K562 (cell line): ENCODE data around the gene SPIB. TPM values are rescaled to one million over a fixed set of nuclear protein-coding genes. Genes with fewer than 3 reads are reported as not detected.
A peak's percentile ranks its signal among the peaks of the same experiment; 100 is the strongest.

Experiments
- ATAC-seq: fragments of 200-7000 bp; cut with Tn5 transposase; 3 replicates; pipeline ENCODE4 v1.9.1; 2020; ENCODE audit warnings: moderate library complexity
- BruUV-seq: library from RNA; stranded (reverse); fragments of 400-500 nt; replicated peaks from 2 replicates; lab custom pipeline; 2021; lab: Mats Ljungman, UMichigan
- CTCF ChIA-PET: fragments of 300-600 bp; formaldehyde crosslinking; extraction: SDS; loops from one replicate; lab custom pipeline; 2021; ENCODE audit warnings: low intra/inter-chr PET ratio; lab: Yijun Ruan, JAX
- POLR2A ChIA-PET: fragments of 300-600, 350-650 bp; sonication (Branson Sonifier 250); formaldehyde crosslinking; extraction: SDS; loops from one replicate; lab custom pipeline; 2021; ENCODE audit warnings: antibody characterized with exemption, inconsistent platforms; lab: Yijun Ruan, JAX
- DNase-seq, 4 experiments: peaks; one replicate each; pipeline versions ENCODE4 v3.0.0 to v3.0.0-alpha.2; 2011 to 2018; ENCODE audit warnings: low spot score in 3 of 4, mixed read lengths in 3 of 4; ENCODE audit errors: extremely low read depth in 1 of 4
- FAIRE-seq: peaks from 2 replicates; lab custom pipeline; 2011; peaks lifted over from hg19 to GRCh38; lab: Jason Lieb, UNC
- H2AFZ ChIP-seq: 2 replicates; pipeline ENCODE4 v1.6.0; 2011; ENCODE audit warnings: low read depth, low read length, control low read depth, inconsistent platforms
- H3K27ac ChIP-seq: fragments of 200-600 bp; 3 replicates; pipeline ENCODE4 v1.8.0; 2011; ENCODE audit warnings: low read depth, mild to moderate bottlenecking, control low read depth, inconsistent platforms, low read length, moderate library complexity, mixed read lengths; ENCODE audit errors: extremely low read depth
- H3K27me3 ChIP-seq, 2 experiments: fragments of 300-600 bp in 1 of 2; 2 replicates in 1 of 2; 3 replicates in 1 of 2; pipeline versions ENCODE4 v1.6.0 to v1.8.0; 2011; ENCODE audit warnings: inconsistent platforms in 2 of 2, low read length in 2 of 2, mild to moderate bottlenecking in 1 of 2, mixed read lengths in 1 of 2, moderate library complexity in 1 of 2; ENCODE audit not compliant: control insufficient read depth in 2 of 2, insufficient read depth in 2 of 2
- H3K36me3 ChIP-seq: fragments of 300-600 bp; 3 replicates; pipeline ENCODE4 v1.8.0; 2011; ENCODE audit warnings: mild to moderate bottlenecking, low read length, inconsistent platforms; ENCODE audit not compliant: control insufficient read depth, insufficient read depth
- H3K4me1 ChIP-seq, 2 experiments: fragments of 200-600 bp in 1 of 2; replicated peaks in 1 of 2; 2 replicates in 1 of 2; 3 replicates in 1 of 2; pipeline versions ENCODE4 v1.5.1 to v1.8.0; 2011; ENCODE audit warnings: inconsistent platforms in 2 of 2, low read length in 2 of 2, mild to moderate bottlenecking in 1 of 2, mixed read lengths in 1 of 2, moderate library complexity in 1 of 2; ENCODE audit not compliant: control insufficient read depth in 2 of 2, insufficient read depth in 2 of 2
- H3K4me2 ChIP-seq: 2 replicates; pipeline ENCODE4 v1.6.1; 2011; ENCODE audit warnings: low read length, control low read depth, inconsistent platforms, mixed read lengths; ENCODE audit not compliant: insufficient read depth
- H3K4me3 ChIP-seq: fragments of 200-600 bp; sonication (generic), shearing (Covaris generic); 2 replicates; pipeline ENCODE4 v1.5.1; 2016; ENCODE audit warnings: control low read depth, inconsistent platforms
- H3K79me2 ChIP-seq: fragments of 200-600 bp; 3 replicates; pipeline ENCODE4 v1.8.0; 2011; ENCODE audit warnings: low read length, inconsistent platforms; ENCODE audit not compliant: control insufficient read depth, insufficient read depth
- H3K9ac ChIP-seq, 2 experiments: 2 replicates each; pipeline versions ENCODE4 v1.6.0 to v1.6.1; 2011; ENCODE audit warnings: low read depth in 2 of 2, low read length in 2 of 2, control low read depth in 1 of 2, inconsistent platforms in 1 of 2, mild to moderate bottlenecking in 1 of 2, mixed read lengths in 1 of 2; ENCODE audit not compliant: insufficient read depth in 1 of 2
- H3K9me1 ChIP-seq: one replicate; pipeline ENCODE4 v1.6.0; 2011; ENCODE audit warnings: inconsistent platforms, mild to moderate bottlenecking, low read length, moderate library complexity; ENCODE audit not compliant: control insufficient read depth, insufficient read depth
- H3K9me3 ChIP-seq: replicated peaks from 2 replicates; pipeline ENCODE4 v1.5.1; 2011; ENCODE audit warnings: low read depth, low read length, inconsistent platforms; ENCODE audit not compliant: control insufficient read depth, insufficient read depth
- H4K20me1 ChIP-seq: replicated peaks from 2 replicates; pipeline ENCODE4 v1.6.1; 2011; ENCODE audit warnings: low read length, inconsistent platforms, mixed read lengths; ENCODE audit not compliant: control insufficient read depth, insufficient read depth
- ATF1 ChIP-seq, 2 experiments: fragments of 450-650 bp in 1 of 2; IDR thresholded peaks; 2 replicates each; pipeline ENCODE4 v1.6.1; 2016; ENCODE audit warnings: missing compliant biosample characterization in 1 of 2, missing genetic modification characterization in 1 of 2
- BACH1 ChIP-seq: fragments of 200-800 bp; sonication (Bioruptor generic); IDR thresholded peaks from 2 replicates; pipeline ENCODE4 v1.6.1; 2016; ENCODE audit warnings: missing genetic modification characterization, missing compliant biosample characterization
- CBFA2T2 ChIP-seq: fragments of 450-650 bp; conservative IDR thresholded peaks from 2 replicates; pipeline ENCODE4 v1.6.1; 2017; ENCODE audit warnings: mild to moderate bottlenecking
- CHD2 ChIP-seq: IDR thresholded peaks from 2 replicates; pipeline ENCODE4 v1.6.1; 2011; ENCODE audit warnings: low read depth, low read length
- DPF2 ChIP-seq: fragments of 450-650 bp; IDR thresholded peaks from 2 replicates; pipeline ENCODE4 v1.6.1; 2016
- MCM2 ChIP-seq: fragments of 450-650 bp; IDR thresholded peaks from 2 replicates; pipeline ENCODE4 v1.6.1; 2017; ENCODE audit warnings: low read depth, mild to moderate bottlenecking
- NBN ChIP-seq: fragments of 450-650 bp; IDR thresholded peaks from 2 replicates; pipeline ENCODE4 v1.6.1; 2016; ENCODE audit warnings: low read depth, mild to moderate bottlenecking
- NFIC ChIP-seq: fragments of 450-650 bp; IDR thresholded peaks from 2 replicates; pipeline ENCODE4 v1.6.1; 2017; ENCODE audit warnings: mild to moderate bottlenecking, inconsistent platforms
- PCBP1 ChIP-seq: fragments of 200-400 bp; formaldehyde crosslinking; IDR thresholded peaks from 2 replicates; pipeline ENCODE4 v1.6.1; 2018; ENCODE audit warnings: mild to moderate bottlenecking, low read depth, low read length; ENCODE audit not compliant: poor library complexity, severe bottlenecking
- RBM25 ChIP-seq: fragments of 200-400 bp; formaldehyde crosslinking; IDR thresholded peaks from 2 replicates; pipeline ENCODE4 v1.6.1; 2018; ENCODE audit warnings: low read length, low read depth, moderate library complexity; ENCODE audit not compliant: severe bottlenecking
- ZFX ChIP-seq: sonication (generic); formaldehyde crosslinking; IDR thresholded peaks from 2 replicates; pipeline ENCODE4 v1.8.0; 2022; ENCODE audit warnings: mild to moderate bottlenecking, missing genetic modification reagents, moderate library complexity
- ZNF143 ChIP-seq: sonication (generic); formaldehyde crosslinking; IDR thresholded peaks from 2 replicates; pipeline ENCODE4 v1.9.0; 2022; ENCODE audit warnings: mild to moderate bottlenecking, missing genetic modification reagents
- ZNF174 ChIP-seq: fragments of 250-450 bp; sonication (Bioruptor Pico); IDR thresholded peaks from 2 replicates; pipeline ENCODE4 v1.4.0; 2020; ENCODE audit warnings: mild to moderate bottlenecking
- ZNF224 ChIP-seq: sonication (generic); formaldehyde crosslinking; IDR thresholded peaks from 2 replicates; pipeline ENCODE4 v1.8.0; 2022; ENCODE audit warnings: mild to moderate bottlenecking, missing genetic modification reagents
- ZNF436 ChIP-seq: fragments of 250-450, 450-650 bp; sonication (Bioruptor Pico); formaldehyde crosslinking; IDR thresholded peaks from 2 replicates; pipeline ENCODE4 v1.7.0; 2020; ENCODE audit warnings: mild to moderate bottlenecking
- ZNF707 ChIP-seq: fragments of 250-450 bp; sonication (Bioruptor Pico); conservative IDR thresholded peaks from 2 replicates; pipeline ENCODE4 v1.8.0; 2022; ENCODE audit warnings: inconsistent platforms, mild to moderate bottlenecking, moderate library complexity
- WGBS: fragments of 100-300 bp; shearing (Covaris generic); methylation state at CpG from one replicate; pipeline ENCODE4 v1.1.6; 2016; ENCODE audit warnings: low coverage, mixed read lengths; ENCODE audit not compliant: insufficient coverage; ENCODE audit errors: missing lambda C conversion rate; 5-methylcytosine and 5-hydroxymethylcytosine counted together
- in situ Hi-C: fragments of 300-500 bp; cut with MboI; formaldehyde crosslinking; loops from 4 replicates; pipeline ENCODE4 v1.15.0; 2018; ENCODE audit warnings: inconsistent platforms, mixed read lengths
- intact Hi-C: fragments of 100-400 bp; cut with micrococcal nuclease; formaldehyde crosslinking; loops from 2 replicates; pipeline ENCODE4 v1.14.2; 2022
- polyA plus RNA-seq, 8 experiments: library from polyadenylated mRNA; depleted of rRNA in 4 of 8; stranded (reverse) in 5 of 8; unstranded in 3 of 8; fragments of >200 nt; fragmentation: Nextera tagmentation in 2 of 8; fragmentation: Illumina TruSeq in 1 of 8; extraction: Ambion mirVana in 2 of 8; extraction: Trizol in 1 of 8; gene quantifications; 2 replicates each; pipeline versions ENCODE4 v1.2.1 to v1.2.3, GENCODE V29; 2011 to 2014; ENCODE audit warnings: inconsistent platforms in 1 of 8, missing spikeins in 1 of 8
- total RNA-seq, 7 experiments: library from RNA; depleted of rRNA in 6 of 7; stranded (reverse); fragments of >200 nt in 6 of 7; fragmentation: Illumina TruSeq in 2 of 7; extraction: Trizol in 2 of 7; gene quantifications; 2 replicates each; pipeline versions ENCODE4 v1.2.1 to v1.2.3, GENCODE V29; 2011 to 2021; ENCODE audit warnings: low replicate concordance in 1 of 7

The SPIB gene
- total and polyA plus RNA-seq, 9 of the 15 experiments (the other 6 are each of a cell fraction or from before 2014, with no cell fraction given) = 0.06 to 1.0 (median 0.43) TPM; not detected in 1

DNA sequence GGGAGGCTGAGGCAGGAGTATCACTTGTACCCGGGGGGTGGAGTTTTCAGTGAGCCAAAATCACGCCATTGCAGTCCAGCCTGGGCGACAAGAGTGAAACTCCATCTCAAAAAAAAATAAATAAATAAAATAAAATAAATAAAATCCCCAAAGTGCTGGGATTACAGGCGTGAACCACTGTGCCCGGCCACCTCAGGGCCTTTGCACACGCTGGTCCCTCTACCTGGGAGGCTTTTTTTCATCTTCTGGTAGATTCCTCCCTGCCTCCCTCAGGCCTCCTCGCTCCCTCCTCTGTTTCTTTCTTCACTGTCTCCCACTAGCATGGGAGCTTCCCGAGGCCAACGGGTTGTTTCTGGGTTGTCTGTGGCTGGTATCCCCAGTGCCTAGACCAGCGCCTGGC, 29.0 kb downstream of the SPIB start:
- Histone ChIP-seq H3K9me3 (no peaks in the 10 kb centered on the region), H3K4me1 (peaks cover 0 to 6% of the 10 kb centered on the region in 2 experiments; a peak in 2 of 5 replicates), H3K9me1 (no peaks in the 10 kb centered on the region), H3K4me3 (no peak overlapping the region), H4K20me1 (no peaks in the 10 kb centered on the region), H3K79me2 (no peaks in the 10 kb centered on the region), H3K9ac (no peak overlapping the region), H3K36me3 (no peaks in the 10 kb centered on the region), H3K4me2 (no peak overlapping the region), H2AFZ (no peak overlapping the region), H3K27ac (no peak overlapping the region), H3K27me3 (peaks cover 16 to 30% of the 10 kb centered on the region in 2 experiments; a peak in 4 of 5 replicates)
- 37% methylated on average over 10 of the region's 10 CpGs for WGBS
- CTCF ChIA-PET = no interaction called here
- POLR2A ChIA-PET = interaction anchor here (1.4 kb wide), 1 partner anchor 90 kb away, joined by 5 read pairs; no protein-coding TSS in a partner anchor
- in situ Hi-C loops (no loop called here), intact Hi-C loops (no loop called here)
- peak; percentile 60 for TF ChIP-seq RBM25
- TF ChIP-seq ZFX = no peak
- no peak for TF ChIP-seq NBN
- no peak for TF ChIP-seq ZNF224 (CRISPR knock-in tag)
- no peak for TF ChIP-seq CHD2
- FAIRE-seq (no peak), DNase-seq (no peak), ATAC-seq (no peak)
- BruUV-seq = no TSS peak

DNA sequence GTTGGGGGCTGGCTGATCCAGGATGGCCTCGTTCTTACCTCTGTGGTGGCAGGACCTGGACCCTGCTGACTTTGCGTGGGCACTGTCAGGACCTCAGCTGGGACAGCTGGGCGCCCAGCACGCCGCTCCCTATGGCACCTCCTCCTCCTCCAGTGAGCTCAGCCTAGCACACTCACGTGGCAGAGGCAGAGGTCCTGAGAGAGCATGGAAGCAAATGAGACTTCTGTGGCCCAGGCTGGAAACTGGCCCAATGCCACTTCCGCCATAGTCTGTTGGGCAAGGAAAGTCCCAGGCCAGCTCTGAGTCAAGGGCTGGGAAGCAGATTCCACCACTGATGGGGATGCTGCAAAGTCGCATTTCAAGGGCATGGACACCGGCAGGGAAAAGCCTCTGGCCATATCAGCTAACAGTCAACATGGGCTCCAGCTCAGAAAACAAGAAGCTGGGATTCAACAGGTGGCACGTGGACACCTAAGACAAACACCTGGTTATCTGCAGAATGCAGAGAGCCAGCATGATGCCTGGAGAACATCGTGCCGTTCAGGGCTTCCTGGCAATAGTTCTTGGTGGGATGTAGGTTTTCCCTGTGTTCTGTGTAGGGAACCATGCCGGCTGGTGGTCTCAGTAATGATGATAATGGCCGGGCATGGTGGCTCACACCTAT, 30.6 kb downstream of the SPIB start:
- Histone ChIP-seq H3K9ac (peak overlapping the region in 1 of 2 experiments; percentile 45; a peak in 1 of 4 replicates), H3K9me3 (no peaks in the 10 kb centered on the region), H3K4me3 (no peak overlapping the region), H3K36me3 (no peaks in the 10 kb centered on the region), H2AFZ (no peak overlapping the region), H3K4me2 (no peak overlapping the region), H3K27me3 (peaks cover 12 to 21% of the 10 kb centered on the region in 2 experiments; a peak in 4 of 5 replicates), H3K27ac (no peak overlapping the region), H3K79me2 (no peaks in the 10 kb centered on the region), H3K9me1 (no peaks in the 10 kb centered on the region), H4K20me1 (no peaks in the 10 kb centered on the region), H3K4me1 (peaks cover 0 to 11% of the 10 kb centered on the region in 2 experiments; a peak in 2 of 5 replicates)
- WGBS = 9% methylated on average over 14 of the region's 14 CpGs
- ATAC-seq = no peak
- FAIRE-seq = no peak
- CTCF ChIA-PET = no interaction called here
- POLR2A ChIA-PET = interaction anchor here (1.1 kb wide), 1 partner anchor 71 kb away, joined by 3 read pairs; no protein-coding TSS in a partner anchor
- in situ Hi-C loops = no loop called here
- intact Hi-C loops = no loop called here
- DNase-seq = no peak
- no TSS peak for BruUV-seq
- TF ChIP-seq ZNF707 (CRISPR knock-in tag) (no peak), ATF1 (CRISPR knock-in tag; IDR thresholded peaks at IDR 0.05) (no peak), ATF1 (tag; IDR thresholded peaks at IDR 0.05) (no peak), ZNF174 (CRISPR knock-in tag) (no peak), MCM2 (no peak), NFIC (peak; percentile 9; the same call in 1 of the 2 replicates), PCBP1 (no peak), DPF2 (no peak), ZNF143 (CRISPR knock-in tag) (no peak), ZNF436 (CRISPR knock-in tag) (no peak), BACH1 (no peak), CBFA2T2 (0 out of 2 replicates have a peak, but pooled peaks have one; percentile 5)
